Ramos (cell line): ENCODE measurements around the gene STC2.

Experiments used
- in situ Hi-C: fragments of 300-500 bp; cut with MboI; formaldehyde crosslinking; loops from one replicate; pipeline ENCODE4 v1.14.3; 2022; ENCODE audit warnings: low sequenced_read_pairs; ENCODE audit not compliant: unreplicated experiment

The STC2 gene

DNA sequence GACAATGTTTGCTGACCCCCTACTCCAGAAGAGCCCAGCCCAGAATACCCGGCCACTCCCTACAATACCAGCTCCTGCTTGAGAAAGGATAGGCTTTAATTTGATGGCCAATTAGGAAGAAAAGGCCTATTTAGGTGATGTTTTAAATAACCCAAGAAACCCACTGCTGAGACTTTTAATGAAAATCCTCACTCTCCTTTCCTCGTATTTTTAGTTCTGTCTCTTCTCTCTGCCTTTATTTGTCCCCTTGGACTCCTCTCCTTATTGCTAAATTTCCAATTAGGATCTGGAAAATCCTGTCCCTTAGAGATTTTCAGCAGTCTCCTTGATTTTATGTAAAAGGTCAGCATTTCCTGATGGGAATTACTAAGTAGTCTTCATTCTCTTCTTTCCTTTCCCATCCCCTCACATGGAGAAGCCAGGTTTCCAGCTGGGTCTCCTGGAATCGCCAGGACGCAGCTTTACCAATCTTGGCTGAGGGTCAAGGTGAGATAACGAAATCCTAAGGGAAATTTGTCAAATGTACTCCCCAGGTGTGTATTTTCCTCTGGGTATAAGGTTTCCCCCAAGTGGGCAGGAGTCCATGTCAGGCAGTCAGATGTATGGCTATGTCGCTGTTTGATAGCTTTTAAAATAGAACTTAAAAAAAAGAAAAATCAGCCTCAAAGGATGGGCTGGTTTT lies 11.7 kb downstream of the STC2 start:
- in situ Hi-C loops = no loop called here

DNA sequence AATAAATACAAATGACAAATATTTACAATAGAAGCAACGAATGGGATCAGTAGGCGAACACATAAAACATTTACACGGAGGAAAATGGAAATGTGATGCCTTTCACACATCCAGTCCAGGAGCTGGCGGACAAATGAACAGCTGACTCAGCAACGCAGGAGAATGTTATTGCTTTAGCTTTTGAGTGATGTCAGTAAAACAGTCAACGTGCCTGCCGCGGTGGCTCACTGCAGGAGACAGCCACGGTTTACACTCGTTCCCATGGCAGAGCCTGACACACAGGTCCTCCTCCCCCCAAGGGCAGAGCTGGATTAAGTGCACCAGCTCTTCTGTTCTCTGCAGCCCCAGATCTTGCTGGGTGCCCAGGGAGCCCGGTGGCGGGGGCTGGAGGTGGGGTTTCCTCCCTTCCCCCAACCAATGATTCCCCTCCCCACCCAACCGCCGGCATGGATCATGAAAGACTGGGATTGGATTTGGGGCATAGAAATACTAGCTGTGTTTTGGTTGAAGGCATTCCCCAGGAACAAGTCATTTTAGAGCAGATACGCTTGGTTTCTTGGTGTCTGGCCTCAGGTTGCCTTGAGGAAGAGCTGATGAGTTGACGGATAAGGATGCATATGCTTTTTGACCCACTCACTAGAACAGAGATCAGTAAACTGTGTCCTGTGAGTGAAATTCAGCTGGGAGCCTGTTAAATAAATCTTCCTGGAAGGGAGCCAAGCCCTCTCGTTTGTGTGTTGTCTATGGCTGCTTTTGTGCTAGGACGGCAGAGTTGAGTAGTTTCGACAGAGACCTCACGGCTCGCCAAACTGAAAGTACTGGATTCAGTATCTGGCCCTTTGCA lies 12.5 kb downstream of the STC2 start:
- in situ Hi-C loops = no loop called here

DNA sequence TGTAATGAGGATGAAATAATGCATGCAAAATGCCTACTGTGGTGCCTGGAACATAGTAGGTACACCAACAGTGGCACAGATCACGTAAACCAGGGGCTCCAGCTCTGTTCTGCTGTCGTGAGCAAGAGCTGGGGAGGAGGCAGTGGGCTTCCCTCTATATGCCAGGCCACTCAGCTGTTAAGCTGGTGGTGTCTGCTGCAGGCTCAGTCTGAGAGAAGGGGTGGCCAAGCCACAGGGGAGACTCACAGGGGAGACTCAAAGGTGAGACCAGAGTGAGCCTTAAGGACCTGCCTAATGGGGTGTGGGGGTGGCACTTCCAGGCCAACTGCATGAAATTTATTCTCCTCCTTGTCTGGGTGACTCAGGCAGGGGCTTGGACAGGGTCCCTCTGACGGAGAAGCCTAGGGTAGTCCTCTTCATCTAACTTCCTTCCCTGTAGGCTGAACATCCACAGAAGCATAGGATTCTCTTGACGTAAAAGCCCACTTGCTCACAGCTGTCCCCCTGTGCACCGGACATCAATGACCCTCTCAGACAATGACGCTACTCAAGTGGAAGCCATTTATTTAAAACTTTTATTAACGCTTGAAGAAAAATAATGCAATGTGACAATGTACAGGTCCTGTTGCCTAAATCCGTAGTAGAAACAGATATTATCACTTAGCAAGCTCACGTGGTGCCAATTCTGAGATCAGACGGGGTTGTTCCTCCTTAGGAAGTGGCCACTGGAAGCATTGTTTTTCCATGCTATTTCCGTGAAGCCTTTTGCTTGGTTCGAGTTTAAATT lies 13.9 kb downstream of the STC2 start:
- in situ Hi-C loops = no loop called here

DNA sequence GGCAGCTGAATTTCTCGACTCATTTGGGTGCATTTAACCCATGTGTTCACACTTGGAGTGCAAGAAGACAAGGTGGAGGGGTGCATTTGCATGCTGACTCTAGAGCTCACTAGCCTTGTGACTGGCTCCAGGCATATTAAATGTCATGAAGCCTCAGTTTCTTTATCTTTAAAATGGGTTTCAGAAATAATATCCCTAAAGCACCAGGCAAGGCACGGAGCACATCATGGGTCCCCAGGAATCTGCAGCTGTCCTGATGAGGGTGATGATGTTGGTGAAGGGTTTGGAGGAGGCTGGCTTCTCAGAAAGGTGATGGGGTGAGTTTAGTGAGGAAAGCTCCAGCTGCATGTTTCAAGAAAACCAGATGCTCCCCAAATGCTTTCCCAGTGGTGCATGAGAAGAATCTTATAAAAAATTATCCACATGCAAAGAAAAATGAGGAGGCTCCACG lies 14.8 kb downstream of the STC2 start:
- in situ Hi-C loops = no loop called here

DNA sequence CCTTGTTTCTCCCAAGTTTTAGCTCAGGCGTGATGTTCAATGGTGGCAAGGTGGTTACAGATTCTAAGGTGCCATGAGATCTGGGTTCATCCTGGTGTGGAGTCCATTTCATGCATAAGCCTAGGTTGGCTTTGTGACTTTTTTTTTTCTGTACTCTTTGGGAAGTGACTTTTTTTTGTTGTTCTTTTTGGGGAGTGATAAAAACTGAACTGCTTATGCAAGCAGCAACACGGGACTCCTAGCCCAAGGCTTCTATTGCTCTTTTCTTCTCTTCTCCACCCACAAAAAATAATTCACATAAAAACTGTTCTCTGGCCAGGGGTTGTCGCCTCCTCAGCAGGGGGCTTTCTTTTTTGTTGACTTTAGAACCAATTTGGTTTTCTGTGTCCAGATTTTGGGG lies 15.4 kb downstream of the STC2 start:
- in situ Hi-C loops = no loop called here

DNA sequence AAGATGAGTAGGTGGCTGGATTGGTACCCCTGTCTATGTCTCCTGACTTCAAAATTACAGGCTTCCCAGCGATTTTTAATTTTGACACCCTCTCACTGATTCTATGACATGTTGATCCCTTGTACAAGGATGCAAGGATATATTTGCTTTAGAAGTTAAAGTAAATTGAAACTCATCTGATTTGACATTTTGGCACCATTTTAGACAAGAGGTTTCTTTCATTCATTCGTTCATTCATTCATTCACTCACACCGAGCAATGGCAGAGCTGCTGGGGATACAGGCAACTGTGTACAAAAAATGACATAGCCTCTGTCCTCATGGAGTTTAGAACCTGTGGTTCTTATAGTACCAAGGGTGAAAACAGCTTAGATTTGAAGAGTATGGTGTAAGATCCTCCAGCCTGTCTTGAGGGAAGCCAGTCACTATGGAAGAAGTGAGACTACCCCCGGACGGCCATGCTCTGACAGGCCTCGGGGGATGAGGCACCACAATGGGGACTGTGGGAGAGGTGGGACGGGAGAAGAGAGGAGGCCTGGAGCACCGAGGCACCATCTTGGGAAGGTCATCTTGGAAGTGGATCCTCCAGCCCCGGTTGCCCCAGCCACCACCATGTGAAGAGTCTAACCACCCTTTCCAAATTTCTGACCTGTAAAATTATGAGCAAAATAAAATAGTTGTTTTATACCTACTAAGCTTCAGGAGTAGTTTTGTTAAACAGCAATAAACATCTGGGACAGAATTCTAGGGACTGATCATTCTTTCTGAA lies 16.2 kb downstream of the STC2 start:
- in situ Hi-C loops = no loop called here

DNA sequence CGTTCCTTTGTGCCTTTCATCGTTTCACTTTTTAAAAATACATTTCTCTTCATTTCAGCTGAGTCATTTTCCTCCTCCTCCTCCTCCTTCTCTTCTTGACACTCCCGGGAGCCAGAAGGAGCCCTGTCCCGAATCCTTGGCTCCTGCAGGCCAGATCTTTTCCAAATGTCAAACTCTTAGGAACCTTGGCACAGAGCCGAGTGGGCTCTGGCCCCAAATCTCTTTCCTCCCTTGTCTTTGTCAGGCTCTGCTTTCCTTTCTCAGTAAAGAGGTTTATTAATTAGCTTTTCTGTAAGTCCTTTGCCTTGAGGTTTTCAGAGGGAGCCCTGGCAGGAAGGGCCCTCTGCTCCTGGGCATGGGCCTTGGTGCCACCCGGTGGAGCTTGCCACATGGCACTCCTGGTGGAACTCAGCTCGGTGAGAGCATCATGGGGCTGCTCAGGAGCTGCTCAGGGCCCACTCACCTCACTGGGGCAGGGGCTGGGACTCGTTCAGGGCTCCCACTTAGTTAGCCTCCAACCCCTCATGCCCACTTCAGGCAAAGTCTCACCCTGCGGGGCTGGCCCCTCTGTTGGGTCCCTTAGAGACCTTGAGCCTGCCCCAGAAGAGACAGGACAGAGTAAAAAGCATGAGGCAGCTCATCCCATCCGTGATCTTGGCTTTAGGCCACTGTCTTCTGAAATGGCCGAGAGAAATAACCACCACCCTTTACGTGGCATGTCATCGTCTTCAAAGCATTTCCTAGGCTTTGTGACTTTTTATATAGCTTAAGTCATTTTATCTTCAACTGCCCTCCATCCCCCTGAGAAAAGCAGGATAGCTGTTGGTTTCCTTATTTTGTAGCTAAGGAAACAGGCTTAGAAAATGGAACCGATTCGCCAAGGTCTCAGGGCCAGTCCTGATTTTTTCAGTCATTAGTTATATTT lies 17.1 kb downstream of the STC2 start:
- in situ Hi-C loops = no loop called here

DNA sequence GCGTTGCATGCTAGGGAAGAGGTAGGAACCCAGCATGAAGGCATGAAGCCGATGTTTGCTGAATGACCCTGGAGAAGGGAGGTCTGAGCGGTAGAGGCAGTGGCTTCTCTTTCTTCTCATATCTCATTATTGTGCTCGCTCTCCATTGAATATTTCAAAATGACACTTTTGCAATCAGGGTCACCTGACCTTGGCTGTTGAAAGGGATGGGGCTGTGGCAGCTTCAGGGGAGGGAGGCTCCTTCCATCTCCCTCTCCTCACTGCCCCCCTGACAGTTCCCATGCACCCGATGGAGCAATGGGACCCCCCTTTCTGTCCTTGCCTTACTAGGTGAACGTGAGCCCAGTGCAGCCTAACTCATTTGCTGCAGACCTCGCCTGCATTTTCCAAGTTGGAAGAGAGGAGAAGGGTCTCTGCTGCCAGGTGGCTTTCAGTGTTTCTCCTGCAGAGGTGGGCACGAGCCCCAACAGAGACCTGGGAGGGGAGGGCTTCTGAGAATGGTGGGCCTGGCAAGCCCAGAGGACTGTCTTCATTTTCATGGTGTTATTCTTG lies 17.9 kb downstream of the STC2 start:
- in situ Hi-C loops = no loop called here

DNA sequence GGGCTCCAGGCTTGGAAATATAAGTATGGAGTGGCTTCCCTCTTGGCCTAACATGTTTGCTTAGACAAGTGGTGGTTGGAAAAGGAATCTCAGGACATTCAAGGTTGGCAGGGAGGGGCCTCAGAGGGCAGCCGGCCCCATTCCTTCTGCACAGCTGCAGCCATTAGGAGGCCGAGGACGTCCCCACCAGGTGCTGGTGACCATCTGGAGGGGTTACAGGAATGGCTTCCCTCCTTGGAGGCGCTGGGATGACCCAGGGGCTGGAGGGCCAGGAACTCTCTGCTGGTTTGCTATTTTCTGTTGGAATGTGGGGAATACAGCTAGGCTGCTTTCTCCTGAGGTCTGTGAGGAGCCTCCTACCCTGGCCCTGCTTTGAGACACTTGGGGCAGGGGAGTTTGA lies 18.5 kb downstream of the STC2 start:
- in situ Hi-C loops = no loop called here

DNA sequence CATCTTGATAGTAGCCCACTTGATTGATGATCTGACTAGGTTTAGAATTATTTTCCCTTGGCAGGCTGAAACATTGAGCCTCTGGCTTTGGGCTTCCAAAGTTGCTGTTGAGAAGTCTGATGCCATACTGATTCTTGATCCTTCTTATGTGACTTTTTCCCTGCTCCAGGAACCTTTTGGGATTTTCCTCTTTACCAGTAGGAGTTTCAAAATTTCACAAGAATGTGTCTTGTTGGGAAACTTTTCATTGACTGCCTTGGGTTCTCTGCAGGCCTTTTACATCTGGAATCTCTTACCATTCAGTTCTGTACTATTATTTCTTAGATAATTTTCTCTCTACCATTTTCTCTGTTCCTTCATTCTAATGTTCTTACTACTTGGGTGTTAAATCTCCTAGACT lies 20.0 kb downstream of the STC2 start:
- in situ Hi-C loops = no loop called here

DNA sequence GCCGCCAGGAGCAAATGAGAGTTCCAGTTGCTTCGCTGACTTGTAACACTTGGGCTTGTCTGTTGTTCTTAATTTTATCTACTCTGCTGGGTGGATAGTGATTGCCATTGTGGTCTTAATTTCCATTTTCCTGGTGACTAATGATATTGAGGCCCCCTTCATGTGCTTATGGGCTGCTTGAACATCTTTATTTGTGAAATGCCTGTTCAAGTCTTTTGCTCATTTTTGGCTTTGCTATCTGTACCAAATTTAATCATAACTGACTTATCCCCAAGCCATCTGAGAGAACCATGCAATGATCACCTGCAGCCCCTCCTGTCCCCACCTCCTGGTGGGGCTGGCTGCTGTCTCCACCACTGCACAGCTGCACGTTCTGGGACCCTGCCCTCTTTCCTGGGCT lies 20.5 kb downstream of the STC2 start:
- in situ Hi-C loops = no loop called here

DNA sequence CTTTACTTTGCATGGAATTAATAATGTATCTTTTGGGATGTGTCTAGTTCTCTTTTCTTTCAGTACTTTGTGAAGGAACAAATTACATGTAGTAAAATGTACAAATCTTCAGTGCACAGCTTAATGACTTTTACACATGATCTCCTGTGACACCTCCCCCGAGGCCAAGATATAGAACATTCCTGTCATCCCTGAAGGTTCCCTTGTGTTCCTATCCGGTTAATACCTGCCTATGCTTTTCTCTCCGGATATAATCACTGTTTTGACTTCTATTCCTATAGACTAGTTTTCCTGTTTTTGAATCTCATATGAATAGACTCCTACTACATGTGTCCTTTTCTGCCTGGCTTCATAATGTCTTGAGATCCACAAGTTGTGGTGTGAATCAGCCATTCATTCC lies 21.5 kb downstream of the STC2 start:
- in situ Hi-C loops = no loop called here

DNA sequence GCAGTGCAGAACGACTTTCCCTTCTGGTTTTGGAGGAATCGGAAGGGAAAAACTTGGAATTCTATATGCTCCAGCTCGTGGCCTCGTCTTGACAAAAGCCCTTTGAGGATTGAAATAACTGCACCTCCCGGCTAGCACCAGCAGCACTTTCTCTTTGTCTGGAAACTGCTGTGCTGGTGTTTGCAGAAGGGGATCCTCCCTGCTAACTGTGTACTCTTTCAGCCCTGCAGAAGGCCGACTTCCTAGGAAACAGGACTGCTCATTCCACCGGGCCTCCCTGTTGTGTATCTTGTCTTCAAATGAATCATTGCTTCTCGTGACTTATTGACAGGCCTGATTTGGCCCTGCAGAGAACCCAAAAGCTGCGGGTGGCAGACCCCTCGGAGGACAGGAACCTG lies 23.6 kb downstream of the STC2 start:
- in situ Hi-C loops = no loop called here

DNA sequence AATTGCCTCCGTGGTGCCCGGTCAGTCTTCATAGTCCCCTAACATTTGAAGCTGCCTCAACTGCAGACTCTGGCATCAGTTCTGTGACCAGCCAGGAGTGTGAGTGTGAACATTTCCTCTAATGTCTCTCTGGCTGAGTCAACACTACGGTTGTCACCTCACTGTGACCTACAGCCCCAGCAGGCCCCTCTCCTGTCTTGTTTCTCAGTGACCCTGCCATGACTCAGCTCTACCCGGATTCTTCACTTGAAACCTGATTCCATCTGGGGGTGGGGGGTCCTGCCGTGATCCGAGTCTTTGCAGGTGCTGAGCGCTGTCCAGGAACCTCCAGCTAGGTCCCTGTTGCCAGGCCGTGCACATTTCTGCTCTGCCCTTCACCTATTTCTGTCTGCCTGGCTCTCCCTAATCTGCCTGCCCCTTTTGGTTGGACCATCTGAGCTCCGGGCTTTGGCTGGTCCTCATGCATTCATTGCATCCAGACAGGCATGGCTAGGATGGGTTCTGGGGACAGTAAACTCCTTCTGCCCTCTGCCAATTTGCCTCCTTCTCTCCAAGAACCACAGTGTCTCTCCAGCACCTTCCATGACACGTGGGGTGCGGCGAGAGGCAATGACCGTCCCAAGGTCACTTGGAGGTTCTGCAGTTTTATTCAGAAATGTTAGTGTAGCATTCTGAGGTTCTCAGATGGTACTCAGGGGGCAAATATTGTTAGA lies 24.2 kb downstream of the STC2 start:
- in situ Hi-C loops = no loop called here

DNA sequence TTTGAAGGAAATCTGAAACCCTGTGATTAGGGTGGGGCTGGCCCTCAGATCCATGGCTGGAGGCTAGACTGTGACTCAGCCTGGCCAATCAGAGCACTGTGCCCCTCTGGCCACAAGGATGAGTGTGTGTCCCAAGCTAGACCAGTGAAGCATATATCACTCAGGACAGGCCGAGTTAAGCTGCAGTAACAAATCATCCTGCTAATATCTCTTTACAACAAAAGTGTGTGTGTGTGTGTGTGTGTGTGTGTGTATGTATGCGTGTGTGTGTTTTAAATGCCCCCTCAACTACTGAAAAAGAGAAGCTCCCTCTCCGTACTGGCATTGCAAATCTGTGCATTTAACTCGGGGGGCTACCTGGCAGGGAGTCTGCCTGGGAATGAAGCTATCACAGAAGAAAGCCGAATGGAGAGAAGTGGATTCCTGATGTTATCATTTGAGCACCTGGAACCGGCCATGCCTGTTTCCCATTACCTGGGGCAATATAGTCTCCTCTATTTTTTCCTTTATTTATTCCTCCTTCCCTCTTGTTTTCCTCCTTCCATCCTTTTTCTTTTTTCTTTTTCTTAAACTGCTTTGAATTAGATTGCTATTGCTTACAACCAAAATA lies 25.6 kb downstream of the STC2 start:
- in situ Hi-C loops = no loop called here

DNA sequence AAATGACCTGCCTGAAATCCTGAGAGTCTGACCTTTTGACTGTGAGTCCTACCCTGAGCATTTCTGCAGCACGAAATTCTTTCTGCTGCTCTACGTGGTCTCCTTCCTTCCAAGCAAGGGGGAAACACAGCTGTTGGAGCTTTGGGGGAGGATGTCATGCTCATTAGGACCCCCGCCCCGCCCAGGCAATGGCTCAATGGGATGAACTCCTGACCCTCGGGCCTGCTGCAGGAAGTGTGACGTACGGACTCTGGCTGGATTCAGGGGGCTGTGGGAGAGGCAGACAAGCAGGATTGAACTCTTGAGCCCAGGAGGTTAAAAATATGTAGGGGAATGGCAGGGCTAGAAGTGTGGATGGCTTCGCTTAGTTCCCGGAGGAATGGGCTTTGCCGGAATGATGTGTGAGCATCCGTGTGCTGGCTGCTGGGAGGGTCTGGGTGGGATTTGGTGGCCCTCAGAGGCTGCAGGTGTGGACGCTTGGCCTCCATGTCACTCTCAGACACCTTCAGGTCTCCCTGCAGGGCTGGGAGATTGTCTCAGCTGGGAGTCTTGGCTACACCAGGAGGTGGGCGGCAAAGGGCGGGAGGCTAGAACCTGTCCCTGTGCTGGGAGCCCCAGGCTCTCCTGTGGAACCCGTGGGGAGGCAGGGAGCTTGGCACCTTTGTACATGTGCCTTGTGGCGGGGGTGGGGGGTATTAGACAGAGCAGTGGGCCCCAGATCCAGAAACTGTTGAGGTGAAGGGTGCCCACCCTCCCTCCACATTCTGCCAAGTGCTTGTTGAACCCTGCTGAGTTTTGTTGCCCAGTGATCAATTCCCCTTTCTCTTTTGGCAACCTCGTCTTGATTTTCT lies 26.3 kb downstream of the STC2 start:
- in situ Hi-C loops = no loop called here

DNA sequence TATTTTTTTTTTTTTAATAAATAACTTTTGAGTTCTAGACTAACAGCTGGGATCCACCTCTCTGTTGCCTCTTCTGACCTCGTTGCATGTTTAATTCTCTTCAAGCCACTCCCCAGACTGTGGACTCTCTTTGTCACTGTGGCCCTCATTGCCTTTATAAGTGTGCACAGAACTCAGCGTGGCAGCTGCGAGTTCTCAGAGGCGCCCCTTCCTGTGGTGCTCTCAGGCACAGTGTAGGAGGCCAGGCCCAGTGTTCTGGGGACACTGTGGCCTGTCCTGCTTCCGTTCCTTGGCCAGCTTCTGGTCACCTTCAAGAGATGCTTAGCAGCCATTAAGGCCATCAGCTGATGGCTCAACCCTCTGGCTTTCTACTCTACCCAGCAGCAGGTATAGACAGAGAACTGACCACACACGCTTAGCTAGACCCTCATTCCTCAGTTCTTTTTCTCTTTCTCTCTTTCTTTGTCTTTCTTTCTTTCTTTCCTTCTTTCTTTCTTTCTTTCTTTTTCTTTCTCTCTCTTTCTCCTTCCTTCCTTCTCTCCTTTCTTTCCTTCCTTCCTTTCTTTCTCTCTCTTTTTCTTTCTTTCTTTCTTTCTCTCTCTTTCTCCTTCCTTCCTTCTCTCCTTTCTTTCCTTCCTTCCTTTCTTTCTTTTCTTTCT lies 27.7 kb downstream of the STC2 start:
- in situ Hi-C loops = no loop called here
